IPS-20b (cell line): Measurements from ENCODE around the gene DENND6B.
A peak's percentile ranks its signal among the peaks of the same experiment; 100 is the strongest.

Experiments
- H3K27ac ChIP-seq: one replicate; pipeline ENCODE4 v1.5.1; 2013; ENCODE audit warnings: low read length
- H3K27me3 ChIP-seq: 2 replicates; pipeline ENCODE4 v1.6.1; 2013; ENCODE audit warnings: mild to moderate bottlenecking, low read length, inconsistent platforms; ENCODE audit not compliant: insufficient read depth
- H3K36me3 ChIP-seq: 2 replicates; pipeline ENCODE4 v1.6.1; 2013; ENCODE audit warnings: low read depth, mild to moderate bottlenecking, inconsistent platforms, low read length, moderate library complexity; ENCODE audit not compliant: insufficient read depth
- H3K4me1 ChIP-seq: 2 replicates; pipeline ENCODE4 v1.6.1; 2013; ENCODE audit warnings: mild to moderate bottlenecking, control low read depth, inconsistent platforms, low read length, moderate library complexity; ENCODE audit not compliant: insufficient read depth
- H3K4me3 ChIP-seq: 2 replicates; pipeline ENCODE4 v1.5.1; 2013; ENCODE audit warnings: mild to moderate bottlenecking, low read length, inconsistent platforms
- H3K9ac ChIP-seq: 2 replicates; pipeline ENCODE4 v1.6.1; 2013; ENCODE audit warnings: low read depth, mild to moderate bottlenecking, inconsistent platforms, low read length, moderate library complexity
- H3K9me3 ChIP-seq: 2 replicates; pipeline ENCODE4 v1.6.1; 2013; ENCODE audit warnings: mild to moderate bottlenecking, low read depth, low read length, inconsistent platforms; ENCODE audit not compliant: insufficient read depth

DENND6B gene

GRCh38 chr22:50357222-50357621 is 30.4 kb upstream of the DENND6B start:
- Histone ChIP-seq H3K4me3 (no peak overlapping the region), H3K27ac (no peak overlapping the region), H3K27me3 (no peaks in the 10 kb centered on the region), H3K36me3 (peaks cover 10% of the 10 kb centered on the region), H3K4me1 (no peaks in the 10 kb centered on the region), H3K9me3 (no peaks in the 10 kb centered on the region), H3K9ac (no peak overlapping the region)

- Histone ChIP-seq H3K4me1 (no peaks in the 10 kb centered on the region), H3K4me3 (no peak overlapping the region), H3K9ac (no peak overlapping the region), H3K27ac (no peak overlapping the region), H3K36me3 (peaks cover 12% of the 10 kb centered on the region), H3K9me3 (no peaks in the 10 kb centered on the region), H3K27me3 (no peaks in the 10 kb centered on the region)
These were observed 29.4 kb upstream of the DENND6B start for GRCh38 chr22:50356186-50356585.

DNA sequence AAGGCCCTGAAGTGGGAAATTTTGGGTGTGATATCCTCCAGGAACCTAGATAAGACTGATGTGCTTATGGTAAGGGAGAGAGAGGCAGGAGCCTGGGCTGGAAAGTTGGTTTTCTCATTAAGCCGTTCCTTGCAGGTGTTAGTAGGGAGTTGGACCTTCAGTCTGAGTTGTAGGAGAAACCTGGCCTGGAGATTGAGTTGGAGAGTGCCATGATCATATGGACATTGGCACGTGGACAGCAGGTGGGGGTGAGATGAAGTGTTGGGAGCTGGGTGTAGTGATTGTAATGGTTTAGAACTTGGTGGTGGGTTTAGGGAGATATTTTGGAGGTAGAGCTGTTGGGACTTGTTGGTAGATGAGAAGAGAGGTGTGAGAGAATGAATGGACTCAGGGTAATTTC is 21.2 kb upstream of the DENND6B start:
- Histone ChIP-seq H3K36me3 (peaks cover 10% of the 10 kb centered on the region), H3K9me3 (no peaks in the 10 kb centered on the region), H3K9ac (no peak overlapping the region), H3K4me3 (no peak overlapping the region), H3K27ac (no peak overlapping the region), H3K27me3 (no peaks in the 10 kb centered on the region), H3K4me1 (no peaks in the 10 kb centered on the region)

DNA sequence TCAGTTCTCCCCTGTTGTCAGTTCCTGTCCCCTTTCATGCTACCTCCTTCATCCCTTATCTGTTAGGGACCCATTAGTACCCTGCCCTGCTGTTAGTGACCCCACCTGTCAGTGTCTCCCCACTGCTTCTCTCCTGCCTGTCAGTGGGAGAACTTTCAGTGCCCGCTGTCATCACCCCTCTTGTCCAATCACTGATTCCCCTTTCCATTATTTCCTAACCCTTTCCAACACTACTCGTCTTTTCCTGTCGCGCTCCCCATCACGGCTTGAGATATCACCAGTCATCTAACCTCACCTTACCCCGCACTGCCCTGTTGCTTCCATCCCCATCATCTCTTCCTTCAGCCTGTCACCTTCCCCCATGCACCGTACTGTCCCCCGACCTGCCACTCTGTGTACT is 20.3 kb upstream of the DENND6B start:
- H3K27me3 ChIP-seq, result 0 out of 2 replicates have a peak, but pooled peaks cover under 1% of the 10 kb centered on the region
- no peak overlapping the region for H3K4me3 ChIP-seq
- H3K36me3 ChIP-seq, result peaks cover under 1% of the 10 kb centered on the region; the same call in 1 of the 2 replicates
- H3K27ac ChIP-seq, result no peak overlapping the region
- no peaks in the 10 kb centered on the region for H3K9me3 ChIP-seq
- no peak overlapping the region for H3K9ac ChIP-seq
- no peaks in the 10 kb centered on the region for H3K4me1 ChIP-seq

- H3K9ac ChIP-seq, result no peak overlapping the region
- H3K27me3 ChIP-seq, result 0 out of 2 replicates have a peak, but pooled peaks cover 4% of the 10 kb centered on the region
- H3K4me3 ChIP-seq, result no peak overlapping the region
These were observed 19.7 kb upstream of the DENND6B start for GRCh38 chr22:50346470-50346869.

DNA sequence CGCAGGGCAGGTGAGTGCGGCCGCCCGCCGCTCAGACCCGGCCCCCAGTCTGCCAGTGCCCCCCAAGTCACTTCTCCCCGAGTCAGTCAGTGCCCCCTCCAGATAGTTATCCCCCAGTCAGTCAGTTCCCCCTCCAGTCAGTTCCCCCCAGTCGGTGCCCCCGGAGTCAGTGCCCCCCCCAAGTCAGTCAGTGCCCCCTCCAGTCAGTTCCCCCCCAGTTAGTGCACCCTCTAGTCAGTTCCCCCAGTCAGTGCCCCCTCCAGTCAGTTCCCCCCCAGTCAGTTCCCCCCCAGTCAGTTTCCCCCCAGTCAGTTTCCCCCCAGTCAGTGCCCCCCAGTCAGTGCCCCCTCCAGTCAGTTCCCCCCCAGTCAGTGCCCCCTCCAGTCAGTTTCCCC is 16.7 kb upstream of the DENND6B start:
- H3K4me1 ChIP-seq, result no peaks in the 10 kb centered on the region
- no peaks in the 10 kb centered on the region for H3K36me3 ChIP-seq
- peak overlapping the region; percentile 83; the same call in 1 of the 2 replicates for H3K9ac ChIP-seq
- no peak overlapping the region for H3K27ac ChIP-seq
- H3K4me3 ChIP-seq, result peak overlapping the region; percentile 76; the same call in 1 of the 2 replicates
- no peaks in the 10 kb centered on the region; the same call in 1 of the 2 replicates for H3K9me3 ChIP-seq
- H3K27me3 ChIP-seq, result 0 out of 2 replicates have a peak, but pooled peaks cover 4% of the 10 kb centered on the region

More at GRCh38 chr22:50346470-50346869, 19.7 kb upstream of the DENND6B start:
- H3K4me1 ChIP-seq, result no peaks in the 10 kb centered on the region
- H3K36me3 ChIP-seq, result no peaks in the 10 kb centered on the region
- no peak overlapping the region for H3K27ac ChIP-seq
- H3K9me3 ChIP-seq, result no peaks in the 10 kb centered on the region

GRCh38 chr22:50342651-50343540 is 16.1 kb upstream of the DENND6B start, which contains the start of gene PPP6R2:
TSS of gene PPP6R2 (plus strand) at chr22:50343327. CDS start at chr22:50393909, 50,582 bp downstream.
- Histone ChIP-seq H3K36me3 (no peaks in the 10 kb centered on the region), H3K27ac (no peak within 1 kb of the TSS), H3K27me3 (0 out of 2 replicates have a peak, but pooled peaks cover 4% of the 10 kb centered on the region), H3K9ac (peak within 1 kb of the TSS; percentile 83; the same call in 1 of the 2 replicates), H3K9me3 (no peaks in the 10 kb centered on the region; the same call in 1 of the 2 replicates), H3K4me3 (peak within 1 kb of the TSS; percentile 76), H3K4me1 (no peaks in the 10 kb centered on the region)

GRCh38 chr22:50341977-50342650 is 15.3 kb upstream of the DENND6B start:
- no peaks in the 10 kb centered on the region for H3K4me1 ChIP-seq
- H3K9me3 ChIP-seq, result no peaks in the 10 kb centered on the region; the same call in 1 of the 2 replicates
- H3K36me3 ChIP-seq, result no peaks in the 10 kb centered on the region
- H3K9ac ChIP-seq, result peak overlapping the region; percentile 56; the same call in 1 of the 2 replicates
- 0 out of 2 replicates have a peak, but pooled peaks cover 4% of the 10 kb centered on the region for H3K27me3 ChIP-seq
- H3K27ac ChIP-seq, result no peak overlapping the region
- peak overlapping the region; percentile 71 for H3K4me3 ChIP-seq

DNA sequence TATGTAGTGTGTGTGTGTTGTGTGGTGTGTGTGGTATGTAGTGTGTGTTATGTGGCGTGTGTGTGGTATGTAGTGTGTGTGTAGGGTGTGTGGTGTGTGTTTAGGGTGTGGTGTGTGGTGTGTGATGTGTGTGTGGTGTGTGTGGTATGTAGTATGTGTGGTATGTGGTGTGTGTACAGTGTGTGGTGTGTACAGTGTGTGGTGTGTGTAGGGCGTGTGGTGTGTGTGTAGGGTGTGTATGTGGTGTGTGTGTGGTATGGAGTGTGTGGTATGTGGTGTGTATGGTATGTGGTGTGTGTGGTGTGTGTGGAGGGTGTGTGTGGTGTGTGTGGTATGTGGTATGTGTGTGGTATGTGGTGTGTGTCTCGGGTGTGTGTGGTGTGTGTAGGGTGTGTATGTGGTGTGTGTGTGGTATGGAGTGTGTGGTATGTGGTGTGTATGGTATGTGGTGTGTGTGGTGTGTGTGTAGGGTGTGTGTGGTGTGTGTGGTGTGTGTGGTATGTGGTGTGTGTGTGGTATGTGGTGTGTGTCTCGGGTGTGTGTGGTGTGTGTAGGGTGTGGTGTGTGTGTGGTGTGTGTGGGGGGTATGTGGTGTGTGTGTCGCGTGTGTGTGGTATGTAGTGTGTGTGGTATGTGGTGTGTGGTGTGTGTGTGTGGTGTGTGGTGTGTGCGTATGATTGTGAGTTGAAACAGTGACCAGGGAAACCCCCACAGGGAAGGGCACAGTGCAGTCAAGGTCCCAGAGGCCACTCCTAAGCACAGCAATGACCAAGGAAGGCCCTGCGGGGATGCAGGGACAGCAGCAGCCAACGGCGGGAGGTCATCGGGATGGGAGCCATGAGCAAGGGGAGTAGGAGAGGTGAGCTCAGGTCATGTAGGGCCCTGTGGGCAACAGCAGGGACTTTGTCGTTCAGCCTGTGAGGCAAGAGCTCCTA is 13.4 kb upstream of the DENND6B start:
- no peak overlapping the region for H3K27ac ChIP-seq
- H3K27me3 ChIP-seq, result 0 out of 2 replicates have a peak, but pooled peaks cover 4% of the 10 kb centered on the region
- H3K9ac ChIP-seq, result no peak overlapping the region

GRCh38 chr22:50338860-50339462 is 12.1 kb upstream of the DENND6B start:
- Histone ChIP-seq H3K36me3 (no peaks in the 10 kb centered on the region), H3K4me3 (no peak overlapping the region), H3K27ac (no peak overlapping the region), H3K9ac (no peak overlapping the region), H3K4me1 (no peaks in the 10 kb centered on the region), H3K27me3 (0 out of 2 replicates have a peak, but pooled peaks cover 4% of the 10 kb centered on the region), H3K9me3 (no peaks in the 10 kb centered on the region; the same call in 1 of the 2 replicates)

More for the DNA sequence above, 13.4 kb upstream of the DENND6B start:
- Histone ChIP-seq H3K4me3 (no peak overlapping the region), H3K36me3 (no peaks in the 10 kb centered on the region), H3K4me1 (no peaks in the 10 kb centered on the region), H3K9me3 (no peaks in the 10 kb centered on the region; the same call in 1 of the 2 replicates)
